ENCODE results near the gene TMEM263.

GRCh38 chr12:107017042-107017441 lies 61.3 kb downstream of the TMEM263 start:
- TF ChIP-seq POLR2AphosphoS5 (IDR thresholded peaks at IDR 0.05; ENCODE audit: low read depth, low read length) (no peak), CTCF (IDR thresholded peaks at IDR 0.05) (no peak), REST (IDR thresholded peaks at IDR 0.05; ENCODE audit: insufficient read depth in 1 of 2, low read depth in 2 of 2, low read length in 1 of 2) (no peak)
